Colonic mucosa (tissue), 4 donors: Measurements from ENCODE around the gene PAWR. TPM values are rescaled to one million over a fixed set of nuclear protein-coding genes. Genes with fewer than 3 reads are reported as not detected.

Source experiments
- DNase-seq: peaks from one replicate; pipeline ENCODE4 v3.0.0-alpha.2; 2020
- H3K27ac ChIP-seq: fragments of 200-600 bp; one replicate; pipeline ENCODE4 v1.8.0; 2021
- H3K27me3 ChIP-seq: fragments of 200-600 bp; one replicate; pipeline ENCODE4 v1.8.0; 2021
- H3K36me3 ChIP-seq: fragments of 200-600 bp; one replicate; pipeline ENCODE4 v1.8.0; 2021
- H3K4me1 ChIP-seq: fragments of 200-600 bp; one replicate; pipeline ENCODE4 v1.8.0; 2021; ENCODE audit warnings: mild to moderate bottlenecking
- H3K4me3 ChIP-seq: fragments of 200-600 bp; one replicate; pipeline ENCODE4 v1.8.0; 2021
- H3K9ac ChIP-seq, 2 donors: one replicate each; pipeline ENCODE4 v1.7.0; 2013; ENCODE audit warnings: control low read depth in 2 of 2, low read depth in 2 of 2, low read length in 2 of 2
- H3K9me3 ChIP-seq: fragments of 200-600 bp; one replicate; pipeline ENCODE4 v1.8.0; 2021
- CTCF ChIP-seq: fragments of 200-600 bp; IDR thresholded peaks from one replicate; pipeline ENCODE4 v1.8.0; 2022; ENCODE audit warnings: antibody characterized with exemption, mild to moderate bottlenecking
- intact Hi-C: fragments of 100-400 bp; cut with DNase I; formaldehyde crosslinking; loops from one replicate; pipeline ENCODE4 v1.14.1; 2022
- total RNA-seq, 2 donors: library from RNA; stranded (reverse); fragmentation: NEBNext Ultra II Directional in 1 of 2; extraction: Animal tissue kit (Norgen Biotek cat#: 25700) in 1 of 2; gene quantifications; one replicate each; pipeline ENCODE4 v1.2.1, GENCODE V29; 2021
- donor health status: healthy.
- donor health status: DM: no; HTN: no; CAD: no.
- donor health status: DM: no; HTN: no; CAD: no.

Gene PAWR
- total RNA-seq, 2 donors from 2014 or later, result 135 to 211 TPM

- intact Hi-C loops, result no loop called here
- no peaks in the 10 kb centered on the region for H3K36me3 ChIP-seq
- no peaks in the 10 kb centered on the region for H3K4me1 ChIP-seq
- H3K9ac ChIP-seq, result no peak overlapping the region
- no peak overlapping the region for H3K27ac ChIP-seq
- no peak for TF ChIP-seq CTCF
- no peaks in the 10 kb centered on the region for H3K27me3 ChIP-seq
- H3K9me3 ChIP-seq, result no peaks in the 10 kb centered on the region
- DNase-seq, result no peak
- no peak overlapping the region for H3K4me3 ChIP-seq
Measured at GRCh38 chr12:79658221-79658620, 32.5 kb downstream of the PAWR start.

GRCh38 chr12:79657136-79657535 lies 33.6 kb downstream of the PAWR start:
- H3K27me3 ChIP-seq, result no peaks in the 10 kb centered on the region
- no peaks in the 10 kb centered on the region for H3K36me3 ChIP-seq
- no peaks in the 10 kb centered on the region for H3K9me3 ChIP-seq
- no peak overlapping the region for H3K9ac ChIP-seq
- H3K4me3 ChIP-seq, result no peak overlapping the region
- H3K27ac ChIP-seq, result no peak overlapping the region
- intact Hi-C loops, result no loop called here
- H3K4me1 ChIP-seq, result no peaks in the 10 kb centered on the region
- no peak for TF ChIP-seq CTCF
- no peak for DNase-seq

GRCh38 chr12:79655036-79655435 lies 35.7 kb downstream of the PAWR start:
- no peaks in the 10 kb centered on the region for H3K4me1 ChIP-seq
- no peaks in the 10 kb centered on the region for H3K36me3 ChIP-seq
- TF ChIP-seq CTCF, result no peak
- no peak overlapping the region for H3K27ac ChIP-seq
- H3K27me3 ChIP-seq, result no peaks in the 10 kb centered on the region
- no peak for DNase-seq
- no peak overlapping the region for H3K9ac ChIP-seq
- no peaks in the 10 kb centered on the region for H3K9me3 ChIP-seq
- intact Hi-C loops, result no loop called here
- H3K4me3 ChIP-seq, result no peak overlapping the region

- DNase-seq, result no peak
- Histone ChIP-seq H3K4me1 (no peaks in the 10 kb centered on the region), H3K27ac (no peak overlapping the region), H3K9me3 (no peaks in the 10 kb centered on the region), H3K4me3 (no peak overlapping the region), H3K36me3 (no peaks in the 10 kb centered on the region), H3K27me3 (no peaks in the 10 kb centered on the region), H3K9ac (no peak overlapping the region)
- no peak for TF ChIP-seq CTCF
- intact Hi-C loops, result no loop called here
Measured at GRCh38 chr12:79652521-79652920, 38.2 kb downstream of the PAWR start.

GRCh38 chr12:79650440-79650839 lies 40.3 kb downstream of the PAWR start:
- H3K9me3 ChIP-seq, result no peaks in the 10 kb centered on the region
- DNase-seq, result no peak

More at GRCh38 chr12:79650440-79650839, 40.3 kb downstream of the PAWR start:
- intact Hi-C loops, result no loop called here
- H3K4me3 ChIP-seq, result no peak overlapping the region
- no peaks in the 10 kb centered on the region for H3K36me3 ChIP-seq
- H3K9ac ChIP-seq, result no peak overlapping the region
- peak overlapping the region; percentile 11 for H3K27ac ChIP-seq
- H3K4me1 ChIP-seq, result no peaks in the 10 kb centered on the region
- H3K27me3 ChIP-seq, result no peaks in the 10 kb centered on the region
- no peak for TF ChIP-seq CTCF
